WERI-Rb-1 (cell line): ENCODE data around the gene TEP1.

ENCODE experiments used
- DNase-seq: peaks from one replicate; pipeline ENCODE4 v3.0.0-alpha.2; 2020
- H3K27ac ChIP-seq: fragments of 250-450 bp; sonication (Bioruptor Pico); 2 replicates; pipeline ENCODE4 v1.5.1; 2020; ENCODE audit warnings: mild to moderate bottlenecking, moderate library complexity
- H3K27me3 ChIP-seq: fragments of 250-450 bp; sonication (Bioruptor Pico); 2 replicates; pipeline ENCODE4 v1.5.1; 2021; ENCODE audit warnings: mild to moderate bottlenecking, low read depth, moderate library complexity; ENCODE audit not compliant: insufficient read depth, severe bottlenecking
- H3K36me3 ChIP-seq: fragments of 250-450 bp; sonication (Bioruptor Pico); 2 replicates; pipeline ENCODE4 v1.5.1; 2020; ENCODE audit warnings: mild to moderate bottlenecking, moderate library complexity
- H3K4me3 ChIP-seq: 2 replicates; pipeline ENCODE4 v1.5.1; 2011; ENCODE audit warnings: low read depth, mild to moderate bottlenecking, control low read depth, low read length
- H3K9me3 ChIP-seq: fragments of 250-450 bp; sonication (Bioruptor Pico); 2 replicates; pipeline ENCODE4 v1.5.1; 2021; ENCODE audit warnings: mild to moderate bottlenecking, moderate library complexity; ENCODE audit not compliant: severe bottlenecking
- CTCF ChIP-seq: IDR thresholded peaks from 2 replicates; pipeline ENCODE4 v1.5.1; 2011; ENCODE audit warnings: low read depth, mild to moderate bottlenecking, control low read depth, inconsistent platforms, low read length

The TEP1 gene

GRCh38 chr14:20383032-20383431, 30.3 kb downstream of the TEP1 start:
- TF ChIP-seq CTCF = no peak
- Histone ChIP-seq H3K27me3 (no peaks in the 10 kb centered on the region), H3K4me3 (no peak overlapping the region), H3K27ac (no peak overlapping the region), H3K9me3 (no peaks in the 10 kb centered on the region), H3K36me3 (peaks cover 83% of the 10 kb centered on the region)
- no peak for DNase-seq

GRCh38 chr14:20382526-20382925, 30.8 kb downstream of the TEP1 start:
- TF ChIP-seq CTCF = no peak
- Histone ChIP-seq H3K4me3 (no peak overlapping the region), H3K36me3 (peaks cover 82% of the 10 kb centered on the region), H3K27me3 (no peaks in the 10 kb centered on the region), H3K27ac (no peak overlapping the region), H3K9me3 (no peaks in the 10 kb centered on the region)
- DNase-seq = no peak

GRCh38 chr14:20381341-20381740, 32.0 kb downstream of the TEP1 start:
- peaks cover 87% of the 10 kb centered on the region for H3K36me3 ChIP-seq

GRCh38 chr14:20380681-20381080, 32.6 kb downstream of the TEP1 start:
- H3K9me3 ChIP-seq = no peaks in the 10 kb centered on the region
- no peak for TF ChIP-seq CTCF
- H3K36me3 ChIP-seq = peaks cover 88% of the 10 kb centered on the region

More at GRCh38 chr14:20381341-20381740, 32.0 kb downstream of the TEP1 start:
- H3K27ac ChIP-seq = peak overlapping the region; percentile 42; the same call in 1 of the 2 replicates
- DNase-seq = peak; percentile 62
- H3K9me3 ChIP-seq = no peaks in the 10 kb centered on the region
- no peaks in the 10 kb centered on the region for H3K27me3 ChIP-seq
- no peak for TF ChIP-seq CTCF
- H3K4me3 ChIP-seq = no peak overlapping the region

GRCh38 chr14:20379743-20380142, 33.6 kb downstream of the TEP1 start:
- peaks cover 87% of the 10 kb centered on the region for H3K36me3 ChIP-seq
- no peak for DNase-seq
- TF ChIP-seq CTCF = no peak

More at GRCh38 chr14:20380681-20381080, 32.6 kb downstream of the TEP1 start:
- no peak overlapping the region for H3K4me3 ChIP-seq
- DNase-seq = no peak
- no peaks in the 10 kb centered on the region for H3K27me3 ChIP-seq
- H3K27ac ChIP-seq = no peak overlapping the region

GRCh38 chr14:20377171-20377570, 36.1 kb downstream of the TEP1 start:
- TF ChIP-seq CTCF = no peak
- no peak overlapping the region for H3K27ac ChIP-seq
- no peak overlapping the region for H3K4me3 ChIP-seq
- no peak for DNase-seq
- H3K36me3 ChIP-seq = peaks cover 84% of the 10 kb centered on the region
- H3K9me3 ChIP-seq = no peaks in the 10 kb centered on the region
- no peaks in the 10 kb centered on the region for H3K27me3 ChIP-seq

More at GRCh38 chr14:20379743-20380142, 33.6 kb downstream of the TEP1 start:
- H3K4me3 ChIP-seq = no peak overlapping the region
- H3K9me3 ChIP-seq = no peaks in the 10 kb centered on the region
- no peak overlapping the region for H3K27ac ChIP-seq
- H3K27me3 ChIP-seq = no peaks in the 10 kb centered on the region
